GM19372 (cell line): ENCODE results near the gene IL18.
"Not testable (repeated sequence)": the region's sequence is repeated elsewhere in the genome, so short reads cannot be mapped to it uniquely, and the experiment has no call there.

ENCODE experiments used
- ATAC-seq: cut with Tn5 transposase; IDR thresholded peaks from one replicate; pipeline ENCODE4 v1.9.1; 2021; ENCODE audit warnings: mild to moderate bottlenecking, low read depth, moderate library complexity; ENCODE audit not compliant: unreplicated experiment

The IL18 gene

GRCh38 chr11:112173152-112173551 is 9.3 kb upstream of the IL18 start:
- ATAC-seq = no peak

- no peak for ATAC-seq
Observed at GRCh38 chr11:112172362-112172994, 8.6 kb upstream of the IL18 start.

- no peak for ATAC-seq
Observed at GRCh38 chr11:112167145-112167544, 3.3 kb upstream of the IL18 start, which contains the start of gene TEX12. TSS of gene TEX12 (plus strand) at chr11:112167372. CDS start at chr11:112169269, 1,897 bp downstream.

GRCh38 chr11:112166562-112166961 is 2.7 kb upstream of the IL18 start:
- ATAC-seq = no peak

- no peak for ATAC-seq
Observed at GRCh38 chr11:112165049-112165448, 1.2 kb upstream of the IL18 start.

- ATAC-seq = no peak
Observed at GRCh38 chr11:112162761-112163546, 940 bp downstream of the IL18 start.

GRCh38 chr11:112162200-112162599 is 1.7 kb downstream of the IL18 start:
- not testable (repeated sequence) for ATAC-seq

- no peak for ATAC-seq
Observed at GRCh38 chr11:112161012-112161411, 2.9 kb downstream of the IL18 start.

GRCh38 chr11:112160091-112160848 is 3.6 kb downstream of the IL18 start:
- ATAC-seq = no peak

- no peak for ATAC-seq
Observed at GRCh38 chr11:112159098-112160065, 4.5 kb downstream of the IL18 start.

- no peak for ATAC-seq
Observed at GRCh38 chr11:112156956-112157766, 6.7 kb downstream of the IL18 start.

GRCh38 chr11:112156153-112156955 is 7.5 kb downstream of the IL18 start:
- ATAC-seq = no peak

- ATAC-seq = no peak
Observed at GRCh38 chr11:112150517-112150916, 13.4 kb downstream of the IL18 start.

- no peak for ATAC-seq
Observed at GRCh38 chr11:112143597-112143996, 20.3 kb downstream of the IL18 start.

GRCh38 chr11:112134473-112134872 is 29.4 kb downstream of the IL18 start:
- no peak for ATAC-seq

- ATAC-seq = no peak
Observed at GRCh38 chr11:112132737-112133136, 31.2 kb downstream of the IL18 start.

- no peak for ATAC-seq
Observed at GRCh38 chr11:112129656-112130055, 34.2 kb downstream of the IL18 start.

- ATAC-seq = no peak
Observed at GRCh38 chr11:112128483-112129121, 35.3 kb downstream of the IL18 start.
